MM.1S (cell line): ENCODE measurements around the gene POLR3E.

Experiments used
- DNase-seq: peaks from one replicate; pipeline ENCODE4 v3.0.0-alpha.2; 2015
- H2AFZ ChIP-seq: fragments of 300-600 bp; sonication (generic); 2 replicates; pipeline ENCODE4 v1.6.0; 2016; ENCODE audit warnings: antibody characterized with exemption, low read length
- H3F3A ChIP-seq: fragments of 300-600 bp; sonication (generic); 2 replicates; pipeline ENCODE4 v1.6.1; 2016; ENCODE audit warnings: mild to moderate bottlenecking, antibody characterized with exemption, low read length, moderate library complexity, mixed read lengths; ENCODE audit not compliant: insufficient read depth
- H3K27ac ChIP-seq: fragments of 300-600 bp; sonication (generic); 2 replicates; pipeline ENCODE4 v1.5.1; 2016; ENCODE audit warnings: mild to moderate bottlenecking, low read length
- H3K27me3 ChIP-seq: fragments of 300-600 bp; sonication (generic); replicated peaks from 2 replicates; pipeline ENCODE4 v1.6.0; 2016; ENCODE audit warnings: low read length; ENCODE audit not compliant: insufficient read depth
- H3K36me3 ChIP-seq: fragments of 300-600 bp; sonication (generic); replicated peaks from 2 replicates; pipeline ENCODE4 v1.6.1; 2016; ENCODE audit warnings: mild to moderate bottlenecking, low read length, mixed read lengths; ENCODE audit not compliant: insufficient read depth
- H3K4me1 ChIP-seq: fragments of 300-600 bp; sonication (generic); 2 replicates; pipeline ENCODE4 v1.6.1; 2016; ENCODE audit warnings: low read length, mixed read lengths
- H3K4me2 ChIP-seq: fragments of 300-600 bp; sonication (generic); 2 replicates; pipeline ENCODE4 v1.6.0; 2016; ENCODE audit warnings: low read depth, low read length
- H3K4me3 ChIP-seq: fragments of 300-600 bp; sonication (generic); 2 replicates; pipeline ENCODE4 v1.5.1; 2016; ENCODE audit warnings: low read length, mixed read lengths
- H3K79me2 ChIP-seq: fragments of 300-600 bp; sonication (generic); 2 replicates; pipeline ENCODE4 v1.6.1; 2016; ENCODE audit warnings: mixed run types, low read length, mixed read lengths
- H3K9ac ChIP-seq: fragments of 300-600 bp; sonication (generic); 2 replicates; pipeline ENCODE4 v1.6.1; 2016; ENCODE audit warnings: low read length, mixed read lengths
- H3K9me2 ChIP-seq: fragments of 300-600 bp; sonication (generic); replicated peaks from 2 replicates; pipeline ENCODE4 v1.6.1; 2016; ENCODE audit warnings: mild to moderate bottlenecking, low read length, mixed read lengths; ENCODE audit not compliant: insufficient read depth
- H3K9me3 ChIP-seq: fragments of 300-600 bp; sonication (generic); replicated peaks from 2 replicates; pipeline ENCODE4 v1.6.1; 2016; ENCODE audit warnings: mild to moderate bottlenecking, low read length, mixed read lengths; ENCODE audit not compliant: insufficient read depth
- H4K20me1 ChIP-seq: fragments of 300-600 bp; sonication (generic); 2 replicates; pipeline ENCODE4 v1.6.1; 2016; ENCODE audit warnings: mild to moderate bottlenecking, low read length, moderate library complexity, mixed read lengths; ENCODE audit not compliant: insufficient read depth
- EZH2 ChIP-seq: fragments of 300-600 bp; sonication (generic); optimal IDR thresholded peaks from 2 replicates; pipeline ENCODE3; 2017; ENCODE audit warnings: low read depth, mild to moderate bottlenecking, antibody characterized with exemption, low read length, mixed read lengths
- EZH2phosphoT487 ChIP-seq: fragments of 300-600 bp; sonication (generic); IDR thresholded peaks from 2 replicates; pipeline ENCODE4 v1.6.1; 2018; ENCODE audit warnings: antibody characterized with exemption, low read length
- TF ChIP-seq, protein P1 (sequence below): fragments of 300-600 bp; sonication (generic); IDR thresholded peaks from 2 replicates; pipeline ENCODE4 v1.5.1; 2016; ENCODE audit warnings: antibody characterized with exemption, low read length, mixed read lengths

POLR3E gene

DNA sequence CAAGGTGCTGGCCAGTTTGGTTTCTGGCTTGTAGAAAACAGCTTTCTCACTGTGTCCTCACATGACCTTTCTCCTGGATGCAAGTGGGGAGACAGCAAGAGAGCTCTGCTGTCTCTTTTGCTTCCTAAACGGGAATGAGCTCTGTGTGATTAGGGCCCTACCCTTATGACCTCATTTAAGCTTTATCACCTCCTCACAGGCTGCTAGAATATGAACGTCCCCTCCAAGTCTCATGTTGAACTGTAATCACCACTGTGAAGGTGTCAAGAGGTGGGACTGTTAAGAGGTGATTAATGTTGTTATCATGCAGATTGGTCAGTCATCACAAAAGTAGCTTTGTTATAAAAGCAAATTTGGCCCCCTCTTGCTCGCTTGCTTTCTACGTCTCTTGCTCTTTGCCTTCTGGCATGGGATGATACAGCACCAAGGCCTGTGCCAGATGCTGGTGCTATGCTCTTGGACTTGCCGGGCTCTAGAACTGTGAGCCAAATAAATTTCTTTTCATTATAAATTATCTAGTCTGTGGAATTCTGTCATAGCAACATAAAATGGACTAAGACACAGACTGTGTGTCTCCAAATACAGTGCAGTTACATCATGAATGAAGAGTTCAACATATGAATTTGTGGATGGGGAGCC, 14.8 kb upstream of the POLR3E start:
- H2AFZ ChIP-seq: no peak overlapping the region
- H3K4me1 ChIP-seq: no peaks in the 10 kb centered on the region
- no peak overlapping the region for H3K4me2 ChIP-seq
- no peak overlapping the region for H3K4me3 ChIP-seq
- H3K27me3 ChIP-seq: no peaks in the 10 kb centered on the region
- no peaks in the 10 kb centered on the region for H3F3A ChIP-seq
- no peaks in the 10 kb centered on the region for H3K9me3 ChIP-seq
- H3K79me2 ChIP-seq: no peaks in the 10 kb centered on the region
- no peak overlapping the region for H3K9ac ChIP-seq
- H3K9me2 ChIP-seq: no peaks in the 10 kb centered on the region
- no peaks in the 10 kb centered on the region for H3K36me3 ChIP-seq
- TF ChIP-seq, protein P1, sequence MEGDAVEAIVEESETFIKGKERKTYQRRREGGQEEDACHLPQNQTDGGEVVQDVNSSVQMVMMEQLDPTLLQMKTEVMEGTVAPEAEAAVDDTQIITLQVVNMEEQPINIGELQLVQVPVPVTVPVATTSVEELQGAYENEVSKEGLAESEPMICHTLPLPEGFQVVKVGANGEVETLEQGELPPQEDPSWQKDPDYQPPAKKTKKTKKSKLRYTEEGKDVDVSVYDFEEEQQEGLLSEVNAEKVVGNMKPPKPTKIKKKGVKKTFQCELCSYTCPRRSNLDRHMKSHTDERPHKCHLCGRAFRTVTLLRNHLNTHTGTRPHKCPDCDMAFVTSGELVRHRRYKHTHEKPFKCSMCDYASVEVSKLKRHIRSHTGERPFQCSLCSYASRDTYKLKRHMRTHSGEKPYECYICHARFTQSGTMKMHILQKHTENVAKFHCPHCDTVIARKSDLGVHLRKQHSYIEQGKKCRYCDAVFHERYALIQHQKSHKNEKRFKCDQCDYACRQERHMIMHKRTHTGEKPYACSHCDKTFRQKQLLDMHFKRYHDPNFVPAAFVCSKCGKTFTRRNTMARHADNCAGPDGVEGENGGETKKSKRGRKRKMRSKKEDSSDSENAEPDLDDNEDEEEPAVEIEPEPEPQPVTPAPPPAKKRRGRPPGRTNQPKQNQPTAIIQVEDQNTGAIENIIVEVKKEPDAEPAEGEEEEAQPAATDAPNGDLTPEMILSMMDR: no peak
- TF ChIP-seq EZH2phosphoT487 (no peak), EZH2 (no peak)
- no peaks in the 10 kb centered on the region for H4K20me1 ChIP-seq
- no peak overlapping the region for H3K27ac ChIP-seq
- DNase-seq: no peak

DNA sequence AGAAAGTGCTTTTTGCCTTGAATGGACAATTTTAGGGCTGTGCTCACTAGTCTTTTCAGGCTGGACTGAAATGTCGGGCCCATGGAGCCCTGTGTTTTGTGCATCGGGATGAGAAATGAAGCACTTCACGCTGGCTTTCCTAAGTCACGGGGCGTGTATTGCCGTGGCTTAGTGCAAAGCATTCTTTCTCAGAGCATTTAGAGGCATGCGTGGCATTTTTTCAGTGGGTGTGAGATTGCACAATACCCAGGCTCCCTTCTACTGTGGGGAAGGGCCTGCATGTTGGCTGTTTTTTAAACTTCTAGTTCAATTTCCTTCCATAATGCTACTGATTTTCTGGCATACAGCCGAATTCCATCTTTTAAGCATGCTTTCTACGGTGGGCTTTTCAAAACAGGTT, 12.6 kb upstream of the POLR3E start:
- Histone ChIP-seq H3K9ac (no peak overlapping the region), H3K9me3 (no peaks in the 10 kb centered on the region), H3K27me3 (no peaks in the 10 kb centered on the region), H3K4me3 (no peak overlapping the region), H3K27ac (no peak overlapping the region), H3K4me2 (no peak overlapping the region), H3K36me3 (no peaks in the 10 kb centered on the region), H3K9me2 (no peaks in the 10 kb centered on the region), H3K79me2 (no peaks in the 10 kb centered on the region), H2AFZ (no peak overlapping the region), H4K20me1 (no peaks in the 10 kb centered on the region), H3F3A (no peaks in the 10 kb centered on the region), H3K4me1 (no peaks in the 10 kb centered on the region)
- no peak for TF ChIP-seq EZH2
- TF ChIP-seq, protein P1: no peak
- DNase-seq: no peak

DNA sequence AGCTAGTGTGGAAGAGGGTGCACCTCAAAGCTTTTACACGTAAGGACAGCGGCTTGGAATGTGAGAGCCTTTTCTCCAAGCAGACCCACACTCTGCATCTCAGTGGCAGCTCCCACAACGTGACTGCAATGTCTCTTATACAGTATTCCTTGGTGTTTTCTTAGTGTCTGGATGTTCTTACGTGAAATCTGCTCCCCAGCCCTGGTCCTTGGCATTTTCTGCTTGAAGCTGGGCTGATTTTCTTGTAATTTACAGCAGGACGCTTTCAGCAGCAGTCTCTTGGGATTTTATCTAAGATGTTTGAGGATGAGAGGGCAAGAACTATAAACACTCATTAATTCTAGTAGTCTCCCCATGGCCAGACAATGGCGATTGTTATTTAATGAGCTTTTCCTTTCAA, 12.1 kb upstream of the POLR3E start:
- Histone ChIP-seq H3K27me3 (no peaks in the 10 kb centered on the region), H2AFZ (no peak overlapping the region), H3F3A (no peaks in the 10 kb centered on the region), H3K36me3 (no peaks in the 10 kb centered on the region), H3K9ac (no peak overlapping the region), H3K27ac (no peak overlapping the region), H3K4me1 (no peaks in the 10 kb centered on the region), H3K4me3 (no peak overlapping the region), H3K9me2 (no peaks in the 10 kb centered on the region), H4K20me1 (no peaks in the 10 kb centered on the region), H3K79me2 (no peaks in the 10 kb centered on the region), H3K9me3 (no peaks in the 10 kb centered on the region), H3K4me2 (no peak overlapping the region)
- TF ChIP-seq EZH2 (no peak), EZH2phosphoT487 (no peak)
- TF ChIP-seq, protein P1: no peak
- no peak for DNase-seq
